K562 (cell line): Measurements from ENCODE around the gene CCDC9. TPM values are rescaled to one million over a fixed set of nuclear protein-coding genes. Genes with fewer than 3 reads are reported as not detected.

Experiments used
- CBFA2T3 ChIP-seq: fragments of 450-650 bp; IDR thresholded peaks from 2 replicates; pipeline ENCODE4 v1.6.1; 2017
- CTBP1 ChIP-seq: fragments of 450-650 bp; IDR thresholded peaks from 2 replicates; pipeline ENCODE4 v1.6.1; 2016; ENCODE audit warnings: borderline replicate concordance
- EGR1 ChIP-seq: fragments of 450-650 bp; conservative IDR thresholded peaks from 2 replicates; pipeline ENCODE4 v1.6.1; 2017; ENCODE audit warnings: mild to moderate bottlenecking
- ELF1 ChIP-seq: fragments of 200-800 bp; sonication (Bioruptor generic); IDR thresholded peaks from 2 replicates; pipeline ENCODE4 v1.6.1; 2016; ENCODE audit warnings: missing genetic modification characterization, missing compliant biosample characterization
- GTF2B ChIP-seq: IDR thresholded peaks from 2 replicates; pipeline ENCODE4 v1.6.1; 2011; ENCODE audit not compliant: insufficient read length; ENCODE audit errors: extremely low read depth
- HIVEP1 ChIP-seq: fragments of 250-450 bp; sonication (Bioruptor Pico); IDR thresholded peaks from 2 replicates; pipeline ENCODE4 v1.4.0; 2020; ENCODE audit warnings: mild to moderate bottlenecking
- MAFK ChIP-seq: IDR thresholded peaks from 2 replicates; pipeline ENCODE4 v1.6.1; 2011; ENCODE audit warnings: low read length, improper control_type of control experiment
- PHB2 ChIP-seq: fragments of 450-650 bp; IDR thresholded peaks from 2 replicates; pipeline ENCODE4 v1.6.1; 2017; ENCODE audit warnings: low read depth
- PHF8 ChIP-seq: fragments of 200-600 bp; sonication (generic); IDR thresholded peaks from 2 replicates; pipeline ENCODE4 v1.6.1; 2012; ENCODE audit warnings: mixed run types, mild to moderate bottlenecking, inconsistent platforms, low read length, moderate library complexity, borderline replicate concordance
- RBBP5 ChIP-seq: fragments of 200-600 bp; sonication (generic); IDR thresholded peaks from 2 replicates; pipeline ENCODE4 v1.6.1; 2012; ENCODE audit warnings: borderline replicate concordance, mild to moderate bottlenecking, low read length, control low read depth, inconsistent platforms; ENCODE audit not compliant: insufficient read depth, poor library complexity, severe bottlenecking
- SAFB2 ChIP-seq: fragments of 200-400 bp; formaldehyde crosslinking; IDR thresholded peaks from 2 replicates; pipeline ENCODE4 v1.6.1; 2018; ENCODE audit warnings: borderline replicate concordance, low read length, low read depth, moderate library complexity; ENCODE audit not compliant: severe bottlenecking
- SOX6 ChIP-seq: fragments of 450-650 bp; IDR thresholded peaks from 2 replicates; pipeline ENCODE4 v1.6.1; 2014; ENCODE audit warnings: mild to moderate bottlenecking
- SREBF2 ChIP-seq: sonication (generic); formaldehyde crosslinking; IDR thresholded peaks from 2 replicates; pipeline ENCODE4 v1.4.0; 2020; ENCODE audit warnings: mild to moderate bottlenecking, missing genetic modification reagents
- TCF7L2 ChIP-seq: fragments of 150-350 bp; IDR thresholded peaks from 2 replicates; pipeline ENCODE4 v1.6.1; 2016; ENCODE audit warnings: low read depth, mild to moderate bottlenecking, low read length, moderate library complexity
- YY1 ChIP-seq, 3 experiments: IDR thresholded peaks; 2 replicates each; pipeline ENCODE4 v1.6.1; 2011; ENCODE audit warnings: low read length in 2 of 3, mild to moderate bottlenecking in 2 of 3, moderate library complexity in 2 of 3, borderline replicate concordance in 1 of 3, control low read depth in 1 of 3, low read depth in 1 of 3; ENCODE audit not compliant: insufficient read depth in 3 of 3, insufficient replicate concordance in 2 of 3, control insufficient read depth in 1 of 3, insufficient read length in 1 of 3; ENCODE audit errors: extremely low read depth in 1 of 3
- ZBTB17 ChIP-seq: fragments of 450-650 bp; formaldehyde crosslinking; IDR thresholded peaks from 2 replicates; pipeline ENCODE4 v1.4.0; 2020; ENCODE audit warnings: mild to moderate bottlenecking
- ZNF24 ChIP-seq: fragments of 450-650 bp; IDR thresholded peaks from 2 replicates; pipeline ENCODE4 v1.6.1; 2016
- ZNF561 ChIP-seq: fragments of 450-650 bp; formaldehyde crosslinking; conservative IDR thresholded peaks from 2 replicates; pipeline ENCODE4 v1.4.0; 2020; ENCODE audit warnings: mild to moderate bottlenecking, moderate library complexity
- polyA plus RNA-seq, 8 experiments: library from polyadenylated mRNA; depleted of rRNA in 4 of 8; stranded (reverse) in 5 of 8; unstranded in 3 of 8; fragments of >200 nt; fragmentation: Nextera tagmentation in 2 of 8; fragmentation: Illumina TruSeq in 1 of 8; extraction: Ambion mirVana in 2 of 8; extraction: Trizol in 1 of 8; gene quantifications; 2 replicates each; pipeline versions ENCODE4 v1.2.1 to v1.2.3, GENCODE V29; 2011 to 2014; ENCODE audit warnings: inconsistent platforms in 1 of 8, missing spikeins in 1 of 8
- total RNA-seq, 7 experiments: library from RNA; depleted of rRNA in 6 of 7; stranded (reverse); fragments of >200 nt in 6 of 7; fragmentation: Illumina TruSeq in 2 of 7; extraction: Trizol in 2 of 7; gene quantifications; 2 replicates each; pipeline versions ENCODE4 v1.2.1 to v1.2.3, GENCODE V29; 2011 to 2021; ENCODE audit warnings: low replicate concordance in 1 of 7
- TF ChIP-seq, protein P1 (sequence below): IDR thresholded peaks from 3 replicates; pipeline ENCODE4 v1.6.1; 2011; ENCODE audit warnings: borderline replicate concordance, mild to moderate bottlenecking, moderate library complexity; ENCODE audit not compliant: insufficient read length; ENCODE audit errors: extremely low read depth
- TF ChIP-seq, protein P2 (sequence below), 3 experiments: fragments of 200-800 bp in 1 of 3; sonication (Bioruptor generic) in 1 of 3; sonication (generic) in 1 of 3; formaldehyde crosslinking in 1 of 3; IDR thresholded peaks; 2 replicates each; pipeline versions ENCODE4 v1.6.1 to v1.8.0; 2016 to 2022; ENCODE audit warnings: mild to moderate bottlenecking in 2 of 3, missing compliant biosample characterization in 2 of 3, missing genetic modification characterization in 2 of 3, missing genetic modification reagents in 1 of 3
- TF ChIP-seq, protein P3 (sequence below): IDR thresholded peaks from 2 replicates; pipeline ENCODE4 v1.6.1; 2016; ENCODE audit warnings: missing genetic modification characterization, missing compliant biosample characterization

The CCDC9 gene
- total and polyA plus RNA-seq, 9 of the 15 experiments (the other 6 are each of a cell fraction or from before 2014, with no cell fraction given): 0.23 to 38.6 (median 8.4) TPM

- TF ChIP-seq SAFB2 (no peak), PHF8 (peak; percentile 28; the same call in 1 of the 2 replicates), ZNF561 (CRISPR knock-in tag) (no peak), HIVEP1 (CRISPR knock-in tag) (no peak), SREBF2 (CRISPR knock-in tag) (no peak), PHB2 (no peak), ZNF24 (peak; percentile 53; the same call in 1 of the 2 replicates), TCF7L2 (no peak), MAFK (peak; percentile 75; the same call in 1 of the 2 replicates), CBFA2T3 (peak; percentile 32), RBBP5 (peak; percentile 40), SOX6 (peak; percentile 67; the same call in 1 of the 2 replicates), YY1 (IDR thresholded peaks at IDR 0.05; ENCODE audit: borderline replicate concordance in 1 of 3, control insufficient read depth in 1 of 3, extremely low read depth in 1 of 3, insufficient read depth in 3 of 3, insufficient read length in 1 of 3, insufficient replicate concordance in 2 of 3, low read depth in 1 of 3, low read length in 2 of 3) (peak in 1 of 3 experiments; percentile 4), ZBTB17 (CRISPR knock-in tag) (no peak), EGR1 (no peak), ELF1 (tag) (peak; percentile 59), GTF2B (no peak), CTBP1 (peak; percentile 39; the same call in 1 of the 2 replicates)
- TF ChIP-seq, protein P1, sequence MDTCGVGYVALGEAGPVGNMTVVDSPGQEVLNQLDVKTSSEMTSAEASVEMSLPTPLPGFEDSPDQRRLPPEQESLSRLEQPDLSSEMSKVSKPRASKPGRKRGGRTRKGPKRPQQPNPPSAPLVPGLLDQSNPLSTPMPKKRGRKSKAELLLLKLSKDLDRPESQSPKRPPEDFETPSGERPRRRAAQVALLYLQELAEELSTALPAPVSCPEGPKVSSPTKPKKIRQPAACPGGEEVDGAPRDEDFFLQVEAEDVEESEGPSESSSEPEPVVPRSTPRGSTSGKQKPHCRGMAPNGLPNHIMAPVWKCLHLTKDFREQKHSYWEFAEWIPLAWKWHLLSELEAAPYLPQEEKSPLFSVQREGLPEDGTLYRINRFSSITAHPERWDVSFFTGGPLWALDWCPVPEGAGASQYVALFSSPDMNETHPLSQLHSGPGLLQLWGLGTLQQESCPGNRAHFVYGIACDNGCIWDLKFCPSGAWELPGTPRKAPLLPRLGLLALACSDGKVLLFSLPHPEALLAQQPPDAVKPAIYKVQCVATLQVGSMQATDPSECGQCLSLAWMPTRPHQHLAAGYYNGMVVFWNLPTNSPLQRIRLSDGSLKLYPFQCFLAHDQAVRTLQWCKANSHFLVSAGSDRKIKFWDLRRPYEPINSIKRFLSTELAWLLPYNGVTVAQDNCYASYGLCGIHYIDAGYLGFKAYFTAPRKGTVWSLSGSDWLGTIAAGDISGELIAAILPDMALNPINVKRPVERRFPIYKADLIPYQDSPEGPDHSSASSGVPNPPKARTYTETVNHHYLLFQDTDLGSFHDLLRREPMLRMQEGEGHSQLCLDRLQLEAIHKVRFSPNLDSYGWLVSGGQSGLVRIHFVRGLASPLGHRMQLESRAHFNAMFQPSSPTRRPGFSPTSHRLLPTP: peak; percentile 8
- TF ChIP-seq, protein P2, sequence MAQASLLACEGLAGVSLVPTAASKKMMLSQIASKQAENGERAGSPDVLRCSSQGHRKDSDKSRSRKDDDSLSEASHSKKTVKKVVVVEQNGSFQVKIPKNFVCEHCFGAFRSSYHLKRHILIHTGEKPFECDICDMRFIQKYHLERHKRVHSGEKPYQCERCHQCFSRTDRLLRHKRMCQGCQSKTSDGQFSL (CRISPR knock-in tag; IDR thresholded peaks at IDR 0.05): no peak
- TF ChIP-seq, protein P2 (tag; IDR thresholded peaks at IDR 0.05): no peak
- TF ChIP-seq, protein P3, sequence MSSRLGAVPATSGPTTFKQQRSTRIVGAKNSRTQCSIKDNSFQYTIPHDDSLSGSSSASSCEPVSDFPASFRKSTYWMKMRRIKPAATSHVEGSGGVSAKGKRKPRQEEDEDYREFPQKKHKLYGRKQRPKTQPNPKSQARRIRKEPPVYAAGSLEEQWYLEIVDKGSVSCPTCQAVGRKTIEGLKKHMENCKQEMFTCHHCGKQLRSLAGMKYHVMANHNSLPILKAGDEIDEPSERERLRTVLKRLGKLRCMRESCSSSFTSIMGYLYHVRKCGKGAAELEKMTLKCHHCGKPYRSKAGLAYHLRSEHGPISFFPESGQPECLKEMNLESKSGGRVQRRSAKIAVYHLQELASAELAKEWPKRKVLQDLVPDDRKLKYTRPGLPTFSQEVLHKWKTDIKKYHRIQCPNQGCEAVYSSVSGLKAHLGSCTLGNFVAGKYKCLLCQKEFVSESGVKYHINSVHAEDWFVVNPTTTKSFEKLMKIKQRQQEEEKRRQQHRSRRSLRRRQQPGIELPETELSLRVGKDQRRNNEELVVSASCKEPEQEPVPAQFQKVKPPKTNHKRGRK (tag): no peak
Measured at GRCh38 chr19:47315125-47315821, 58.9 kb downstream of the CCDC9 start (continued).
